CD8-positive, alpha-beta memory T cell (primary cell): Measurements from ENCODE around the gene CDK14. TPM values are rescaled to one million over a fixed set of nuclear protein-coding genes. Genes with fewer than 3 reads are reported as not detected.

ENCODE experiments used
- CTCF ChIA-PET: fragments of 350-600 bp; sonication (Branson Sonifier 250); formaldehyde crosslinking; loops from one replicate; lab custom pipeline; 2021; ENCODE audit warnings: antibody characterized with exemption; lab: Charles Lee
- POLR2A ChIA-PET: fragments of 350-600 bp; sonication (Branson Sonifier 250); formaldehyde crosslinking; loops from one replicate; lab custom pipeline; 2021; ENCODE audit warnings: antibody characterized with exemption; lab: Charles Lee
- DNase-seq, 5 donors: peaks; one replicate each; pipeline versions ENCODE4 v3.0.0 to v3.0.0-alpha.2; 2020 to 2022; ENCODE audit warnings: mixed read lengths in 1 of 5
- H3K27ac ChIP-seq: one replicate; pipeline ENCODE4 v1.7.0; 2013; ENCODE audit warnings: low read depth, mild to moderate bottlenecking, low read length, moderate library complexity
- H3K27me3 ChIP-seq: 2 replicates; pipeline ENCODE4 v1.7.0; 2013; ENCODE audit warnings: low read length, mild to moderate bottlenecking; ENCODE audit not compliant: insufficient read depth, poor library complexity, severe bottlenecking
- H3K36me3 ChIP-seq: 2 replicates; pipeline ENCODE4 v1.7.0; 2013; ENCODE audit warnings: mild to moderate bottlenecking, low read length, moderate library complexity; ENCODE audit not compliant: insufficient read depth
- H3K4me1 ChIP-seq: 2 replicates; pipeline ENCODE4 v1.7.0; 2013; ENCODE audit warnings: mild to moderate bottlenecking, low read length, moderate library complexity; ENCODE audit not compliant: insufficient read depth
- H3K4me3 ChIP-seq: 2 replicates; pipeline ENCODE4 v1.7.0; 2013; ENCODE audit warnings: mild to moderate bottlenecking, low read length
- H3K9me3 ChIP-seq: 2 replicates; pipeline ENCODE4 v1.7.0; 2013; ENCODE audit warnings: mild to moderate bottlenecking, low read length
- H3K27ac Mint-ChIP-seq, 8 donors: one replicate each; pipeline ENCODE4 v1.8.0; 2020 to 2021; ENCODE audit warnings: mixed read lengths in 8 of 8, mild to moderate bottlenecking in 6 of 8, inconsistent platforms in 3 of 8, moderate library complexity in 3 of 8
- H3K27me3 Mint-ChIP-seq, 2 donors: one replicate each; pipeline ENCODE4 v1.8.0; 2020 to 2021; ENCODE audit warnings: mixed read lengths in 2 of 2, mild to moderate bottlenecking in 1 of 2, moderate library complexity in 1 of 2
- H3K36me3 Mint-ChIP-seq, 3 donors: one replicate each; pipeline ENCODE4 v1.8.0; 2020 to 2021; ENCODE audit warnings: mixed read lengths in 3 of 3, inconsistent platforms in 1 of 3, mild to moderate bottlenecking in 1 of 3
- H3K4me1 Mint-ChIP-seq, 3 donors: one replicate each; pipeline ENCODE4 v1.8.0; 2020 to 2021; ENCODE audit warnings: mixed read lengths in 3 of 3, inconsistent platforms in 1 of 3, mild to moderate bottlenecking in 1 of 3
- H3K4me3 Mint-ChIP-seq, 7 donors: one replicate each; pipeline ENCODE4 v1.8.0; 2020 to 2021; ENCODE audit warnings: mixed read lengths in 7 of 7, mild to moderate bottlenecking in 6 of 7, moderate library complexity in 4 of 7, inconsistent platforms in 2 of 7
- H3K9me3 Mint-ChIP-seq, 5 donors: one replicate each; pipeline ENCODE4 v1.8.0; 2020 to 2022; ENCODE audit warnings: mixed read lengths in 5 of 5, mild to moderate bottlenecking in 3 of 5, moderate library complexity in 2 of 5, inconsistent platforms in 1 of 5
- polyA plus RNA-seq: library from polyadenylated mRNA; unstranded; fragments of 300-500 nt; fragmentation: Illumina TruSeq; gene quantifications from one replicate; pipeline ENCODE4 v1.2.3, GENCODE V29; 2021
- total RNA-seq, 2 experiments: library from RNA; stranded (reverse); gene quantifications; one replicate each; pipeline ENCODE4 v1.2.3, GENCODE V29; 2021

CDK14 gene
- total and polyA plus RNA-seq, 3 experiments from 2014 or later = 0.05 to 0.20 TPM; not detected in 1

- Histone ChIP-seq H3K4me1 (no peaks in the 10 kb centered on the region), H3K27me3 (no peaks in the 10 kb centered on the region), H3K36me3 (no peaks in the 10 kb centered on the region), H3K4me3 (no peak overlapping the region), H3K27ac (no peak overlapping the region), H3K9me3 (no peaks in the 10 kb centered on the region)
- no peak for DNase-seq
- no peaks in the 10 kb centered on the region for H3K36me3 Mint-ChIP-seq
- H3K9me3 Mint-ChIP-seq = peaks cover 0 to 6% (median 5%) of the 10 kb centered on the region in 5 donors
- H3K4me1 Mint-ChIP-seq = no peaks in the 10 kb centered on the region
- H3K27me3 Mint-ChIP-seq = no peaks in the 10 kb centered on the region
- ChIA-PET POLR2A (no interaction called here), CTCF (no interaction called here)
- H3K27ac Mint-ChIP-seq = no peak overlapping the region
- no peak overlapping the region for H3K4me3 Mint-ChIP-seq
Measured at GRCh38 chr7:91187061-91187460, 590.9 kb downstream of the CDK14 start.

GRCh38 chr7:91191771-91192170, 595.6 kb downstream of the CDK14 start:
- H3K36me3 Mint-ChIP-seq = no peaks in the 10 kb centered on the region
- H3K4me1 ChIP-seq = no peaks in the 10 kb centered on the region
- no peak overlapping the region for H3K4me3 ChIP-seq
- no peaks in the 10 kb centered on the region for H3K4me1 Mint-ChIP-seq
- CTCF ChIA-PET = no interaction called here
- H3K27me3 Mint-ChIP-seq = no peaks in the 10 kb centered on the region
- no peak overlapping the region for H3K27ac Mint-ChIP-seq
- H3K4me3 Mint-ChIP-seq = no peak overlapping the region
- DNase-seq = no peak
- H3K27me3 ChIP-seq = no peaks in the 10 kb centered on the region
- no peaks in the 10 kb centered on the region for H3K9me3 ChIP-seq
- POLR2A ChIA-PET = no interaction called here
- H3K9me3 Mint-ChIP-seq = peaks cover 0 to 6% (median 3%) of the 10 kb centered on the region in 5 donors
- H3K27ac ChIP-seq = no peak overlapping the region
- H3K36me3 ChIP-seq = no peaks in the 10 kb centered on the region

GRCh38 chr7:91193141-91193540, 597.0 kb downstream of the CDK14 start:
- CTCF ChIA-PET = no interaction called here
- Histone ChIP-seq H3K4me1 (no peaks in the 10 kb centered on the region), H3K4me3 (no peak overlapping the region), H3K27ac (no peak overlapping the region), H3K27me3 (no peaks in the 10 kb centered on the region), H3K36me3 (no peaks in the 10 kb centered on the region), H3K9me3 (no peaks in the 10 kb centered on the region)
- Mint-ChIP-seq H3K9me3 (peaks cover 0 to 6% (median 3%) of the 10 kb centered on the region in 5 donors), H3K4me3 (no peak overlapping the region), H3K27ac (no peak overlapping the region), H3K4me1 (no peaks in the 10 kb centered on the region), H3K36me3 (no peaks in the 10 kb centered on the region), H3K27me3 (no peaks in the 10 kb centered on the region)
- DNase-seq = no peak
- POLR2A ChIA-PET = no interaction called here

GRCh38 chr7:91194841-91195240, 598.7 kb downstream of the CDK14 start:
- Histone ChIP-seq H3K27ac (no peak overlapping the region), H3K36me3 (no peaks in the 10 kb centered on the region), H3K4me1 (no peaks in the 10 kb centered on the region), H3K9me3 (no peaks in the 10 kb centered on the region), H3K27me3 (no peaks in the 10 kb centered on the region), H3K4me3 (no peak overlapping the region)
- ChIA-PET POLR2A (no interaction called here), CTCF (no interaction called here)
- Mint-ChIP-seq H3K27me3 (no peaks in the 10 kb centered on the region), H3K4me3 (no peak overlapping the region), H3K4me1 (no peaks in the 10 kb centered on the region), H3K27ac (no peak overlapping the region), H3K36me3 (no peaks in the 10 kb centered on the region), H3K9me3 (peaks cover 0 to 3% (median 3%) of the 10 kb centered on the region in 5 donors)
- no peak for DNase-seq

GRCh38 chr7:91196058-91196457, 599.9 kb downstream of the CDK14 start:
- H3K9me3 Mint-ChIP-seq = peaks cover 0 to 3% (median 2%) of the 10 kb centered on the region in 5 donors
- CTCF ChIA-PET = no interaction called here
- Histone ChIP-seq H3K27me3 (no peaks in the 10 kb centered on the region), H3K36me3 (no peaks in the 10 kb centered on the region), H3K9me3 (no peaks in the 10 kb centered on the region), H3K4me3 (no peak overlapping the region), H3K4me1 (no peaks in the 10 kb centered on the region), H3K27ac (no peak overlapping the region)
- no peaks in the 10 kb centered on the region for H3K27me3 Mint-ChIP-seq
- DNase-seq = no peak
- no peak overlapping the region for H3K4me3 Mint-ChIP-seq
- no peaks in the 10 kb centered on the region for H3K36me3 Mint-ChIP-seq
- H3K4me1 Mint-ChIP-seq = no peaks in the 10 kb centered on the region
- H3K27ac Mint-ChIP-seq = no peak overlapping the region
- POLR2A ChIA-PET = no interaction called here

- H3K27ac ChIP-seq = no peak overlapping the region
- Mint-ChIP-seq H3K4me3 (no peak overlapping the region), H3K27ac (no peak overlapping the region), H3K36me3 (no peaks in the 10 kb centered on the region), H3K27me3 (no peaks in the 10 kb centered on the region), H3K9me3 (peaks cover 0 to 3% (median 2%) of the 10 kb centered on the region in 5 donors), H3K4me1 (no peaks in the 10 kb centered on the region)
- POLR2A ChIA-PET = no interaction called here
- no peaks in the 10 kb centered on the region for H3K4me1 ChIP-seq
- DNase-seq = no peak
- no peak overlapping the region for H3K4me3 ChIP-seq
- no peaks in the 10 kb centered on the region for H3K36me3 ChIP-seq
- no peaks in the 10 kb centered on the region for H3K27me3 ChIP-seq
- no peaks in the 10 kb centered on the region for H3K9me3 ChIP-seq
- CTCF ChIA-PET = no interaction called here
Measured at GRCh38 chr7:91198371-91198770, 602.2 kb downstream of the CDK14 start.

- H3K27me3 ChIP-seq = no peaks in the 10 kb centered on the region
- Mint-ChIP-seq H3K27me3 (peaks cover 0 to 1% of the 10 kb centered on the region in 2 donors), H3K27ac (no peak overlapping the region), H3K36me3 (no peaks in the 10 kb centered on the region), H3K4me1 (no peaks in the 10 kb centered on the region), H3K9me3 (peaks cover 0 to 5% (median 3%) of the 10 kb centered on the region in 5 donors), H3K4me3 (no peak overlapping the region)
- H3K27ac ChIP-seq = no peak overlapping the region
- ChIA-PET CTCF (no interaction called here), POLR2A (no interaction called here)
- no peaks in the 10 kb centered on the region for H3K36me3 ChIP-seq
- DNase-seq = no peak
- no peak overlapping the region for H3K4me3 ChIP-seq
- no peaks in the 10 kb centered on the region for H3K9me3 ChIP-seq
- H3K4me1 ChIP-seq = no peaks in the 10 kb centered on the region
Measured at GRCh38 chr7:91199601-91200000, 603.5 kb downstream of the CDK14 start.

GRCh38 chr7:91201442-91202113, 605.5 kb downstream of the CDK14 start:
- no peak for DNase-seq
- Mint-ChIP-seq H3K27ac (no peak overlapping the region), H3K4me1 (no peaks in the 10 kb centered on the region), H3K27me3 (peaks cover 0 to 2% of the 10 kb centered on the region in 2 donors), H3K36me3 (no peaks in the 10 kb centered on the region), H3K9me3 (peaks cover 0 to 5% (median 2%) of the 10 kb centered on the region in 5 donors), H3K4me3 (no peak overlapping the region)
- Histone ChIP-seq H3K4me1 (no peaks in the 10 kb centered on the region), H3K27me3 (no peaks in the 10 kb centered on the region), H3K36me3 (no peaks in the 10 kb centered on the region), H3K9me3 (no peaks in the 10 kb centered on the region), H3K27ac (no peak overlapping the region), H3K4me3 (no peak overlapping the region)
- POLR2A ChIA-PET = no interaction called here
- CTCF ChIA-PET = no interaction called here
